GM15510 (cell line): ENCODE results near the gene ECM2.

Experiments used
- POLR2A ChIP-seq: IDR thresholded peaks from 3 replicates; pipeline ENCODE4 v1.6.1; 2011; ENCODE audit warnings: borderline replicate concordance; ENCODE audit not compliant: insufficient read length; ENCODE audit errors: extremely low read depth

Gene ECM2

GRCh38 chr9:92509050-92509449, 26.7 kb downstream of the ECM2 start:
- TF ChIP-seq POLR2A, result no peak

GRCh38 chr9:92508018-92508820, 27.6 kb downstream of the ECM2 start:
- TF ChIP-seq POLR2A, result no peak

- no peak for TF ChIP-seq POLR2A
Observed at GRCh38 chr9:92507496-92507895, 28.3 kb downstream of the ECM2 start.

GRCh38 chr9:92507005-92507404, 28.8 kb downstream of the ECM2 start:
- TF ChIP-seq POLR2A, result no peak

- no peak for TF ChIP-seq POLR2A
Observed at GRCh38 chr9:92506184-92506857, 29.5 kb downstream of the ECM2 start.

GRCh38 chr9:92504881-92505280, 30.9 kb downstream of the ECM2 start:
- no peak for TF ChIP-seq POLR2A

- no peak for TF ChIP-seq POLR2A
Observed at GRCh38 chr9:92503156-92503555, 32.6 kb downstream of the ECM2 start.

- no peak for TF ChIP-seq POLR2A
Observed at GRCh38 chr9:92501671-92502393, 34.0 kb downstream of the ECM2 start.

GRCh38 chr9:92500725-92501124, 35.1 kb downstream of the ECM2 start:
- TF ChIP-seq POLR2A, result no peak

- no peak for TF ChIP-seq POLR2A
Observed at GRCh38 chr9:92499701-92500100, 36.1 kb downstream of the ECM2 start.

GRCh38 chr9:92496396-92497176, 39.2 kb downstream of the ECM2 start:
- TF ChIP-seq POLR2A, result no peak

- TF ChIP-seq POLR2A, result no peak
Observed at GRCh38 chr9:92494856-92495255, 40.9 kb downstream of the ECM2 start.

GRCh38 chr9:92493749-92494387, 41.9 kb downstream of the ECM2 start:
- no peak for TF ChIP-seq POLR2A

- no peak for TF ChIP-seq POLR2A
Observed at GRCh38 chr9:92492781-92493401, 42.9 kb downstream of the ECM2 start.
